HEK293 (cell line): ENCODE measurements around the gene GABBR2.

Experiments
- HOXA7 ChIP-seq: sonication (generic); formaldehyde crosslinking; IDR thresholded peaks from 2 replicates; pipeline ENCODE4 v1.8.1; 2022; ENCODE audit warnings: missing genetic modification reagents, borderline replicate concordance
- SETDB1 ChIP-seq: IDR thresholded peaks from one replicate; pipeline ENCODE4 v1.6.1; 2017; ENCODE audit warnings: mild to moderate bottlenecking, low read length, moderate library complexity, mixed read lengths; ENCODE audit not compliant: insufficient read length
- YY1 ChIP-seq: fragments of 450-650 bp; formaldehyde crosslinking; IDR thresholded peaks from 2 replicates; pipeline ENCODE4 v1.5.1; 2018; ENCODE audit warnings: missing biosample characterization, missing genetic modification characterization
- ZBTB7A ChIP-seq: fragments of 450-650 bp; formaldehyde crosslinking; IDR thresholded peaks from 2 replicates; pipeline ENCODE4 v1.5.1; 2016; ENCODE audit warnings: low read depth, missing biosample characterization, missing genetic modification characterization
- ZNF184 ChIP-seq: fragments of 450-650 bp; IDR thresholded peaks from 2 replicates; pipeline ENCODE4 v1.5.1; 2018; ENCODE audit warnings: missing biosample characterization, mild to moderate bottlenecking, missing genetic modification characterization
- ZNF274 ChIP-seq, 2 experiments: fragments of 200-500 bp in 1 of 2; fragments of 450-650 bp in 1 of 2; sonication (Bioruptor generic) in 1 of 2; formaldehyde crosslinking in 1 of 2; IDR thresholded peaks; 2 replicates each; pipeline versions ENCODE4 v1.5.1 to v1.6.1; 2014 to 2016; ENCODE audit warnings: borderline replicate concordance in 1 of 2, inconsistent platforms in 1 of 2, low read length in 1 of 2, missing biosample characterization in 1 of 2, missing genetic modification characterization in 1 of 2
- ZNF624 ChIP-seq: fragments of 450-650 bp; formaldehyde crosslinking; IDR thresholded peaks from 2 replicates; pipeline ENCODE4 v1.5.1; 2017; ENCODE audit warnings: missing biosample characterization, missing genetic modification characterization
- TF ChIP-seq, protein P1 (sequence below): fragments of 450-650 bp; formaldehyde crosslinking; IDR thresholded peaks from 2 replicates; pipeline ENCODE4 v1.5.1; 2016; ENCODE audit warnings: missing biosample characterization, missing genetic modification characterization
- TF ChIP-seq, protein P2 (sequence below): fragments of 450-650 bp; formaldehyde crosslinking; IDR thresholded peaks from 2 replicates; pipeline ENCODE4 v1.5.1; 2016; ENCODE audit warnings: missing biosample characterization, missing genetic modification characterization

DNA sequence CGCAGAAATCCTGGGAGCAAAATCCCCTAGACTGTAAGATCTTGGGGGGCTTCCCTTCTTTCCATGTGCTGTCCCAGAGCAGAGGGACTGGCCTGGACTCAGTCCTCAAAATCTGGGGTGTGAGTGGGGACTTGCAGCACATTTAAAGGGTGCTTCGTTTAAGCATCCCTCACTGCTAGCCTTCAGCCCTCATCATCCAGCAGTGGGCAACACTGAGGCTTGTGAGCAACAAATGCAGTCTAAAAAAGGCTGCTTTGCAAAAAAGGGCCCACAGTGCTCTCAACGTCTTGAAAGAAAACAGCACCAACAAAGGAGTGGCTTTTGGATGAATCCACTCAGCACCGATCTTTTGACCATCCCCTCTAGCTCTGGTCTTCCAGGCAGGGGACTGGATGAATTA lies 325.0 kb downstream of the GABBR2 start:
- TF ChIP-seq HOXA7 (CRISPR knock-in tag) = no peak
- TF ChIP-seq, protein P1, sequence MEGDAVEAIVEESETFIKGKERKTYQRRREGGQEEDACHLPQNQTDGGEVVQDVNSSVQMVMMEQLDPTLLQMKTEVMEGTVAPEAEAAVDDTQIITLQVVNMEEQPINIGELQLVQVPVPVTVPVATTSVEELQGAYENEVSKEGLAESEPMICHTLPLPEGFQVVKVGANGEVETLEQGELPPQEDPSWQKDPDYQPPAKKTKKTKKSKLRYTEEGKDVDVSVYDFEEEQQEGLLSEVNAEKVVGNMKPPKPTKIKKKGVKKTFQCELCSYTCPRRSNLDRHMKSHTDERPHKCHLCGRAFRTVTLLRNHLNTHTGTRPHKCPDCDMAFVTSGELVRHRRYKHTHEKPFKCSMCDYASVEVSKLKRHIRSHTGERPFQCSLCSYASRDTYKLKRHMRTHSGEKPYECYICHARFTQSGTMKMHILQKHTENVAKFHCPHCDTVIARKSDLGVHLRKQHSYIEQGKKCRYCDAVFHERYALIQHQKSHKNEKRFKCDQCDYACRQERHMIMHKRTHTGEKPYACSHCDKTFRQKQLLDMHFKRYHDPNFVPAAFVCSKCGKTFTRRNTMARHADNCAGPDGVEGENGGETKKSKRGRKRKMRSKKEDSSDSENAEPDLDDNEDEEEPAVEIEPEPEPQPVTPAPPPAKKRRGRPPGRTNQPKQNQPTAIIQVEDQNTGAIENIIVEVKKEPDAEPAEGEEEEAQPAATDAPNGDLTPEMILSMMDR (tag by site-specific recombination) = no peak
- TF ChIP-seq, protein P2, sequence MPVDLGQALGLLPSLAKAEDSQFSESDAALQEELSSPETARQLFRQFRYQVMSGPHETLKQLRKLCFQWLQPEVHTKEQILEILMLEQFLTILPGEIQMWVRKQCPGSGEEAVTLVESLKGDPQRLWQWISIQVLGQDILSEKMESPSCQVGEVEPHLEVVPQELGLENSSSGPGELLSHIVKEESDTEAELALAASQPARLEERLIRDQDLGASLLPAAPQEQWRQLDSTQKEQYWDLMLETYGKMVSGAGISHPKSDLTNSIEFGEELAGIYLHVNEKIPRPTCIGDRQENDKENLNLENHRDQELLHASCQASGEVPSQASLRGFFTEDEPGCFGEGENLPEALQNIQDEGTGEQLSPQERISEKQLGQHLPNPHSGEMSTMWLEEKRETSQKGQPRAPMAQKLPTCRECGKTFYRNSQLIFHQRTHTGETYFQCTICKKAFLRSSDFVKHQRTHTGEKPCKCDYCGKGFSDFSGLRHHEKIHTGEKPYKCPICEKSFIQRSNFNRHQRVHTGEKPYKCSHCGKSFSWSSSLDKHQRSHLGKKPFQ (tag by site-specific recombination) = no peak
- TF ChIP-seq SETDB1 = no peak
- TF ChIP-seq ZNF624 (tag by site-specific recombination) = no peak
- no peak for TF ChIP-seq ZBTB7A (tag by site-specific recombination)
- TF ChIP-seq ZNF274 (IDR thresholded peaks at IDR 0.05; ENCODE audit: low read length) = no peak
- TF ChIP-seq ZNF274 (tag by site-specific recombination; IDR thresholded peaks at IDR 0.05; ENCODE audit: borderline replicate concordance) = no peak
- no peak for TF ChIP-seq YY1
- TF ChIP-seq ZNF184 (tag by site-specific recombination) = no peak
